HG02870 (cell line): ENCODE measurements around the gene SSRP1.

Experiments used
- ATAC-seq: cut with Tn5 transposase; IDR thresholded peaks from one replicate; pipeline ENCODE4 v1.9.1; 2021; ENCODE audit warnings: mild to moderate bottlenecking, moderate library complexity; ENCODE audit not compliant: unreplicated experiment

Gene SSRP1

GRCh38 chr11:57359896-57360690, 24.4 kb upstream of the SSRP1 start:
- ATAC-seq, result no peak

- ATAC-seq, result no peak
Observed at GRCh38 chr11:57359396-57359795, 23.7 kb upstream of the SSRP1 start.

- no peak for ATAC-seq
Observed at GRCh38 chr11:57358991-57359390, 23.3 kb upstream of the SSRP1 start.

- no peak for ATAC-seq
Observed at GRCh38 chr11:57358543-57358961, 22.9 kb upstream of the SSRP1 start.

- ATAC-seq, result no peak
Observed at GRCh38 chr11:57357856-57358255, 22.2 kb upstream of the SSRP1 start.

- no peak for ATAC-seq
Observed at GRCh38 chr11:57357310-57357709, 21.6 kb upstream of the SSRP1 start.

GRCh38 chr11:57356268-57356667, 20.6 kb upstream of the SSRP1 start:
- no peak for ATAC-seq

GRCh38 chr11:57354699-57355098, 19.0 kb upstream of the SSRP1 start:
- ATAC-seq, result no peak

GRCh38 chr11:57353852-57354251, 18.2 kb upstream of the SSRP1 start:
- ATAC-seq, result no peak

GRCh38 chr11:57353446-57353845, 17.8 kb upstream of the SSRP1 start:
- ATAC-seq, result no peak

- ATAC-seq, result no peak
Observed at GRCh38 chr11:57353036-57353435, 17.3 kb upstream of the SSRP1 start.

GRCh38 chr11:57349491-57350274, 14.0 kb upstream of the SSRP1 start:
- no peak for ATAC-seq

GRCh38 chr11:57348636-57349313, 13.1 kb upstream of the SSRP1 start:
- ATAC-seq, result no peak

GRCh38 chr11:57348052-57348451, 12.4 kb upstream of the SSRP1 start:
- ATAC-seq, result no peak

- no peak for ATAC-seq
Observed at GRCh38 chr11:57347336-57347735, 11.6 kb upstream of the SSRP1 start.

- ATAC-seq, result peak; percentile 78
Observed at GRCh38 chr11:57345555-57346211, 10.0 kb upstream of the SSRP1 start.

- no peak for ATAC-seq
Observed at GRCh38 chr11:57344826-57345225, 9.1 kb upstream of the SSRP1 start.

GRCh38 chr11:57343825-57344224, 8.1 kb upstream of the SSRP1 start:
- ATAC-seq, result no peak

GRCh38 chr11:57342702-57343101, 7.0 kb upstream of the SSRP1 start:
- ATAC-seq, result no peak

- no peak for ATAC-seq
Observed at GRCh38 chr11:57341250-57341808, 5.6 kb upstream of the SSRP1 start.
